SK-N-SH (cell line): Measurements from ENCODE around the gene PIGM. TPM values are rescaled to one million over a fixed set of nuclear protein-coding genes. Genes with fewer than 3 reads are reported as not detected.

Experiments
- CTCF ChIA-PET: fragments of 300-600, 350-600 bp; formaldehyde crosslinking; extraction: SDS; loops from one replicate; lab custom pipeline; 2021; lab: Yijun Ruan, JAX
- POLR2A ChIA-PET: fragments of 350-600 bp; sonication (Branson Sonifier 250); formaldehyde crosslinking; extraction: SDS; loops from one replicate; lab custom pipeline; 2020; ENCODE audit warnings: antibody characterized with exemption, inconsistent platforms; lab: Yijun Ruan, JAX
- DNase-seq: peaks from one replicate; pipeline ENCODE4 v3.0.0; 2012
- H2AFZ ChIP-seq: fragments of 200-600 bp; sonication (generic); 2 replicates; pipeline ENCODE4 v1.8.1; 2016; ENCODE audit warnings: antibody characterized with exemption, mild to moderate bottlenecking, low read depth
- H3F3A ChIP-seq: fragments of 200-600 bp; sonication (generic); replicated peaks from 2 replicates; pipeline ENCODE3; 2016; ENCODE audit warnings: antibody characterized with exemption, mild to moderate bottlenecking; ENCODE audit not compliant: insufficient read depth
- H3K27ac ChIP-seq, 2 experiments: fragments of 200-500 bp in 1 of 2; fragments of 200-600 bp in 1 of 2; sonication (Bioruptor generic) in 1 of 2; sonication (generic), shearing (Covaris generic) in 1 of 2; 2 replicates each; pipeline versions ENCODE4 v1.5.1 to v1.6.1; 2014 to 2016; ENCODE audit warnings: low read depth in 2 of 2, inconsistent platforms in 1 of 2, low read length in 1 of 2, mild to moderate bottlenecking in 1 of 2, mixed read lengths in 1 of 2
- H3K27me3 ChIP-seq: fragments of 200-600 bp; sonication (generic), shearing (Covaris generic); 2 replicates; pipeline ENCODE4 v1.6.1; 2016; ENCODE audit warnings: mixed run types; ENCODE audit not compliant: insufficient read depth
- H3K36me3 ChIP-seq, 2 experiments: fragments of 200-500 bp in 1 of 2; fragments of 200-600 bp in 1 of 2; sonication (Bioruptor generic) in 1 of 2; sonication (generic) in 1 of 2; replicated peaks in 1 of 2; 2 replicates each; pipeline versions ENCODE3 to v1.5.1; 2014 to 2016; ENCODE audit warnings: low read length in 1 of 2, mild to moderate bottlenecking in 1 of 2; ENCODE audit not compliant: insufficient read depth in 2 of 2, control insufficient read depth in 1 of 2
- H3K4me1 ChIP-seq, 2 experiments: fragments of 200-500 bp in 1 of 2; fragments of 200-600 bp in 1 of 2; sonication (Bioruptor generic) in 1 of 2; sonication (generic), shearing (Covaris generic) in 1 of 2; 2 replicates each; pipeline versions ENCODE4 v1.5.1 to v1.6.1; 2014 to 2016; ENCODE audit warnings: low read depth in 1 of 2, low read length in 1 of 2, mixed run types in 1 of 2; ENCODE audit not compliant: insufficient read depth in 2 of 2, control insufficient read depth in 1 of 2
- H3K4me2 ChIP-seq: fragments of 200-600 bp; sonication (generic), shearing (Covaris generic); 2 replicates; pipeline ENCODE4 v1.6.1; 2017; ENCODE audit warnings: mixed run types
- H3K4me3 ChIP-seq, 2 experiments: fragments of 200-500 bp in 1 of 2; fragments of 200-600 bp in 1 of 2; sonication (Bioruptor generic) in 1 of 2; sonication (generic), shearing (Covaris generic) in 1 of 2; 2 replicates each; pipeline versions ENCODE4 v1.5.1 to v1.8.1; 2014 to 2016; ENCODE audit warnings: low read depth in 2 of 2, inconsistent platforms in 1 of 2, low read length in 1 of 2, mild to moderate bottlenecking in 1 of 2, mixed read lengths in 1 of 2, moderate library complexity in 1 of 2
- H3K79me2 ChIP-seq: fragments of 200-600 bp; sonication (generic); 2 replicates; pipeline ENCODE4 v1.8.1; 2017; ENCODE audit warnings: mild to moderate bottlenecking; ENCODE audit not compliant: insufficient read depth
- H3K9ac ChIP-seq: fragments of 200-600 bp; sonication (generic); 2 replicates; pipeline ENCODE4 v1.6.1; 2017; ENCODE audit warnings: mixed run types
- H3K9me2 ChIP-seq: fragments of 200-600 bp; sonication (generic); 2 replicates; pipeline ENCODE4 v1.6.1; 2017; ENCODE audit warnings: mixed run types
- H3K9me3 ChIP-seq: fragments of 200-600 bp; sonication (generic); 2 replicates; pipeline ENCODE4 v1.6.1; 2017; ENCODE audit warnings: mixed run types, mild to moderate bottlenecking, moderate library complexity
- H4K20me1 ChIP-seq: fragments of 200-600 bp; sonication (generic); 2 replicates; pipeline ENCODE4 v1.6.1; 2017; ENCODE audit warnings: mild to moderate bottlenecking, mixed run types; ENCODE audit not compliant: insufficient read depth
- CTCF ChIP-seq: fragments of 200-600 bp; sonication (generic); IDR thresholded peaks from 2 replicates; pipeline ENCODE4 v1.6.1; 2017; ENCODE audit warnings: antibody characterized with exemption, mild to moderate bottlenecking, moderate library complexity
- EP300 ChIP-seq, 2 experiments: IDR thresholded peaks; 2 replicates each; pipeline versions ENCODE4 v1.4.0 to v1.6.1; 2012; ENCODE audit warnings: borderline replicate concordance in 1 of 2, low read depth in 1 of 2, low read length in 1 of 2
- MXI1 ChIP-seq: IDR thresholded peaks from 2 replicates; pipeline ENCODE4 v1.6.1; 2012; ENCODE audit warnings: mild to moderate bottlenecking, low read depth, low read length, improper control_type of control experiment
- POLR2AphosphoS5 ChIP-seq: IDR thresholded peaks from 2 replicates; pipeline ENCODE4 v1.6.1; 2012; ENCODE audit warnings: low read depth, low read length
- RCOR1 ChIP-seq: fragments of 150-350 bp; IDR thresholded peaks from 2 replicates; pipeline ENCODE4 v1.6.1; 2017; ENCODE audit warnings: antibody characterized with exemption, low read length
- REST ChIP-seq: IDR thresholded peaks from 2 replicates; pipeline ENCODE4 v1.6.1; 2012; ENCODE audit warnings: mild to moderate bottlenecking, low read depth, low read length, moderate library complexity
- RFX5 ChIP-seq: IDR thresholded peaks from 2 replicates; pipeline ENCODE4 v1.6.1; 2012; ENCODE audit warnings: mild to moderate bottlenecking, improper control_type of control experiment, low read length
- RXRA ChIP-seq: IDR thresholded peaks from 2 replicates; pipeline ENCODE4 v1.4.0; 2012; ENCODE audit warnings: low read depth, mild to moderate bottlenecking, borderline replicate concordance
- SMC3 ChIP-seq: IDR thresholded peaks from 2 replicates; pipeline ENCODE4 v1.6.1; 2012; ENCODE audit warnings: low read depth, low read length, improper control_type of control experiment
- TCF12 ChIP-seq: IDR thresholded peaks from 2 replicates; pipeline ENCODE4 v1.4.0; 2012
- TEAD4 ChIP-seq: IDR thresholded peaks from 2 replicates; pipeline ENCODE4 v1.4.0; 2012; ENCODE audit warnings: mild to moderate bottlenecking, borderline replicate concordance; ENCODE audit not compliant: insufficient read depth
- WGBS: methylation state at CpG from one replicate; pipeline ENCODE4 v1.1.6; 2017; ENCODE audit warnings: low lambda C conversion rate; 5-methylcytosine and 5-hydroxymethylcytosine counted together
- polyA plus RNA-seq, 3 experiments: library from polyadenylated mRNA; depleted of rRNA; stranded (reverse); fragments of >200 nt; gene quantifications; 2 replicates each; pipeline ENCODE4 v1.2.3, GENCODE V29; 2012

PIGM gene
- polyA plus RNA-seq, 1 of the 3 experiments (the other 2 are of a cell fraction), result 4.0 TPM

- Histone ChIP-seq H3K9me2 (no peaks in the 10 kb centered on the region), H3K4me2 (no peak overlapping the region), H3K27me3 (peaks cover 74% of the 10 kb centered on the region), H4K20me1 (no peaks in the 10 kb centered on the region), H3F3A (no peaks in the 10 kb centered on the region), H2AFZ (no peak overlapping the region), H3K9me3 (no peaks in the 10 kb centered on the region), H3K4me1 (peaks cover 0 to 7% of the 10 kb centered on the region in 2 experiments; a peak in 1 of 4 replicates), H3K36me3 (no peaks in the 10 kb centered on the region), H3K79me2 (no peaks in the 10 kb centered on the region), H3K4me3 (no peak overlapping the region), H3K9ac (no peak overlapping the region), H3K27ac (no peak overlapping the region)
- TF ChIP-seq REST (no peak), RXRA (no peak), POLR2AphosphoS5 (no peak), SMC3 (no peak), CTCF (no peak), RCOR1 (no peak), MXI1 (no peak), TCF12 (no peak), EP300 (IDR thresholded peaks at IDR 0.05; ENCODE audit: borderline replicate concordance in 1 of 2, low read depth in 1 of 2, low read length in 1 of 2) (no peak), RFX5 (no peak), TEAD4 (no peak)
- DNase-seq, result no peak
- 13% methylated on average over 1 of the region's 1 CpG for WGBS
- ChIA-PET CTCF (interaction anchor here (0.8 to 9.8 kb wide), 5 partner anchors 10 to 28 kb away, joined by 3 to 76 read pairs (median 8); partner anchors contain the start of gene KCNJ9), POLR2A (no interaction called here)
Measured at GRCh38 chr1:160056648-160057169, 24.9 kb upstream of the PIGM start.
